CD4-positive, alpha-beta T cell (primary cell): Measurements from ENCODE around the gene RNASE13. TPM values are rescaled to one million over a fixed set of nuclear protein-coding genes. Genes with fewer than 3 reads are reported as not detected.

Experiments
- ATAC-seq: fragments of 200-7000 bp; cut with Tn5 transposase; one replicate; pipeline ENCODE4 v1.10.0; 2022; ENCODE audit warnings: mild to moderate bottlenecking; ENCODE audit not compliant: poor library complexity
- CTCF ChIA-PET: fragments of 350-600 bp; sonication (Branson Sonifier 250); formaldehyde crosslinking; loops from one replicate; lab custom pipeline; 2021; ENCODE audit warnings: antibody characterized with exemption, inconsistent platforms; lab: Charles Lee
- POLR2A ChIA-PET: fragments of 350-600 bp; sonication (Branson Sonifier 250); formaldehyde crosslinking; loops from one replicate; lab custom pipeline; 2021; ENCODE audit warnings: antibody characterized with exemption, inconsistent platforms; lab: Charles Lee
- DNase-seq, 14 experiments: peaks; one replicate each; pipeline ENCODE4 v3.0.0-alpha.2; 2013 to 2020; ENCODE audit warnings: mixed read lengths in 2 of 14
- H3K27ac ChIP-seq, 2 donors: one replicate each; pipeline versions ENCODE4 v1.5.1 to v1.7.0; 2013; ENCODE audit warnings: low read length in 2 of 2, low read depth in 1 of 2, mild to moderate bottlenecking in 1 of 2
- H3K27me3 ChIP-seq, 2 experiments: 1 replicate in 1 of 2; 2 replicates in 1 of 2; pipeline versions ENCODE4 v1.6.1 to v1.7.0; 2013; ENCODE audit warnings: low read length in 2 of 2, control low read depth in 1 of 2, mild to moderate bottlenecking in 1 of 2, moderate library complexity in 1 of 2; ENCODE audit not compliant: insufficient read depth in 2 of 2, control insufficient read depth in 1 of 2
- H3K36me3 ChIP-seq: one replicate; pipeline ENCODE4 v1.6.1; 2013; ENCODE audit warnings: low read length, control low read depth; ENCODE audit not compliant: insufficient read depth
- H3K4me1 ChIP-seq: one replicate; pipeline ENCODE4 v1.6.1; 2013; ENCODE audit warnings: low read length, control low read depth; ENCODE audit not compliant: insufficient read depth
- H3K4me3 ChIP-seq: one replicate; pipeline ENCODE4 v1.5.1; 2013; ENCODE audit warnings: mild to moderate bottlenecking, low read length, moderate library complexity
- H3K9me3 ChIP-seq, 2 experiments: 1 replicate in 1 of 2; 2 replicates in 1 of 2; pipeline versions ENCODE4 v1.6.1 to v1.7.0; 2013; ENCODE audit warnings: low read length in 2 of 2, mild to moderate bottlenecking in 2 of 2, control low read depth in 1 of 2, moderate library complexity in 1 of 2; ENCODE audit not compliant: control insufficient read depth in 1 of 2, insufficient read depth in 1 of 2
- H3K27ac Mint-ChIP-seq: one replicate; pipeline ENCODE4 v1.8.0; 2020; ENCODE audit warnings: mixed read lengths
- H3K27me3 Mint-ChIP-seq: one replicate; pipeline ENCODE4 v1.8.0; 2021; ENCODE audit warnings: mixed read lengths
- H3K36me3 Mint-ChIP-seq: one replicate; pipeline ENCODE4 v1.8.0; 2021; ENCODE audit warnings: low read depth, mixed read lengths
- H3K4me1 Mint-ChIP-seq: one replicate; pipeline ENCODE4 v1.8.0; 2021; ENCODE audit warnings: low read depth, mixed read lengths
- H3K4me3 Mint-ChIP-seq: one replicate; pipeline ENCODE4 v1.8.0; 2020; ENCODE audit warnings: mild to moderate bottlenecking, mixed read lengths
- H3K9me3 Mint-ChIP-seq: one replicate; pipeline ENCODE4 v1.8.0; 2020; ENCODE audit warnings: mixed read lengths
- intact Hi-C, 2 experiments: fragments of 100-400 bp; cut with DNase I in 1 of 2; cut with micrococcal nuclease in 1 of 2; formaldehyde crosslinking; loops; one replicate each; pipeline versions ENCODE4 v1.15.1 to v1.9.0; 2023 to 2025; cut with DNase I, micrococcal nuclease
- total RNA-seq, 174 experiments: library from RNA in 2 of 174; stranded (reverse) in 2 of 174; gene quantifications; one replicate each; pipeline ENCODE4 v1.2.3 and lab custom pipeline; 2021 to 2026
- TF ChIP-seq, protein P1 (sequence below): fragments of 200-600 bp; IDR thresholded peaks from one replicate; pipeline ENCODE4 v1.8.0; 2022; ENCODE audit warnings: antibody characterized with exemption, mild to moderate bottlenecking

Gene RNASE13
- total RNA-seq, 2 experiments from 2014 or later, result not detected

DNA sequence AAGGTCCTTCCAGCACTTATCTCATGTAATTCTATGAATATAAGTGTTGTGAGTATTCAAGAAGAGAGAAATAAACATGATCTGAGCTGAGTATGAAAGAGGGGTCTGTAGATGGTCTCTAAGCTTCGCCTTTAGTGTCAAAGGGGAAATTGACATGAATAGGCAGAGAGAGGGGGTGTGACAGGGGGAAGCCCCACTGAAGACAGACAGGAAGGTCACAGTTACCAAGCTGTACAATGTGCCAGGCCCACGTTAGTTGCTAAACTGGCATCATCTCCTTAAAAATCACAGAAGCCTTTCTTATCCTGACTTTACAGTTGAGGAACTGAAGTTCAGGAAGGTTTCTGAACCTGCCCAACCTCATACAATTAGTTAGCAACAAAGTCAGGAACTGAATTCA, 43.1 kb upstream of the RNASE13 start:
- Mint-ChIP-seq H3K27ac (no peak overlapping the region), H3K27me3 (peaks cover 22% of the 10 kb centered on the region), H3K36me3 (no peaks in the 10 kb centered on the region), H3K4me1 (no peaks in the 10 kb centered on the region), H3K4me3 (no peak overlapping the region), H3K9me3 (no peaks in the 10 kb centered on the region)
- Histone ChIP-seq H3K4me1 (no peaks in the 10 kb centered on the region), H3K27me3 (peaks cover 3 to 5% of the 10 kb centered on the region in 2 experiments), H3K4me3 (no peak overlapping the region), H3K9me3 (no peaks in the 10 kb centered on the region), H3K36me3 (no peaks in the 10 kb centered on the region), H3K27ac (no peak overlapping the region)
- ChIA-PET CTCF (interaction anchor here (1.3 kb wide), 1 partner anchor 15 kb away, joined by 5 read pairs; no protein-coding TSS in a partner anchor), POLR2A (no interaction called here)
- no peak for ATAC-seq
- intact Hi-C loops, result no loop called here
- DNase-seq, result no peak
- TF ChIP-seq, protein P1, sequence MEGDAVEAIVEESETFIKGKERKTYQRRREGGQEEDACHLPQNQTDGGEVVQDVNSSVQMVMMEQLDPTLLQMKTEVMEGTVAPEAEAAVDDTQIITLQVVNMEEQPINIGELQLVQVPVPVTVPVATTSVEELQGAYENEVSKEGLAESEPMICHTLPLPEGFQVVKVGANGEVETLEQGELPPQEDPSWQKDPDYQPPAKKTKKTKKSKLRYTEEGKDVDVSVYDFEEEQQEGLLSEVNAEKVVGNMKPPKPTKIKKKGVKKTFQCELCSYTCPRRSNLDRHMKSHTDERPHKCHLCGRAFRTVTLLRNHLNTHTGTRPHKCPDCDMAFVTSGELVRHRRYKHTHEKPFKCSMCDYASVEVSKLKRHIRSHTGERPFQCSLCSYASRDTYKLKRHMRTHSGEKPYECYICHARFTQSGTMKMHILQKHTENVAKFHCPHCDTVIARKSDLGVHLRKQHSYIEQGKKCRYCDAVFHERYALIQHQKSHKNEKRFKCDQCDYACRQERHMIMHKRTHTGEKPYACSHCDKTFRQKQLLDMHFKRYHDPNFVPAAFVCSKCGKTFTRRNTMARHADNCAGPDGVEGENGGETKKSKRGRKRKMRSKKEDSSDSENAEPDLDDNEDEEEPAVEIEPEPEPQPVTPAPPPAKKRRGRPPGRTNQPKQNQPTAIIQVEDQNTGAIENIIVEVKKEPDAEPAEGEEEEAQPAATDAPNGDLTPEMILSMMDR, result no peak

DNA sequence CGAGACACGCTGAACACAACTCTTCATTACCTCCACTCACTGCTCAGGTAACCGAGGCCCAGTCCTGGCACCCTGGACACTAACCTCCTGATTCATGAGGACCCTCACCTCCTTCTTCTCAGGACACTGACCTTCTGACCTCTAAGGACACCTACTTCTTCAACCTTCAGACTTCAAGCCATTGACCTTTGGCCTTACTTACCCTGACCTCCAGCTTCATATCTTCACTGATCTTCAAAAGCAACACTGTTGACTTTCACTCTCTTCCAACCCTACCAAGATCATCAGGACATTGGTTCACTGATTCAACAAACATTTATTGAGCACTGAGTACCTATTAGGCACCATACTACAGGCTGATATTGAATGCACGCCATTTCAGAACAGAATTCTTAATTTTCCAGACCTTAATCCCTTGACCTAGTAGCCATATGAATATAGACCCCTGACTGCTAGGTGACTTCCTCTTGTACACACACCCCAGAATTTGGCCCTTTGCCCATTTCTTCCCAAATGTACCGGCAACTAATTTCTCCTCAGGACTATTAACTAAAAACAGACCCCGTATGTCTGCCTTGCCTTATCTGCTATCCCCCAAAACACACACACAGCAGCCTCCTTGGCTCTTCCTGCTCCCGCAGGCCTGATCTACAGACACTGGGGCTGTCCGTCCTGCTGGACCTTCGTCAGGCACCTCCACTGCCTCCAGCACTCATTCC, 41.3 kb upstream of the RNASE13 start:
- ChIA-PET POLR2A (no interaction called here), CTCF (no interaction called here)
- no peaks in the 10 kb centered on the region for H3K36me3 ChIP-seq
- peaks cover 13% of the 10 kb centered on the region for H3K4me1 Mint-ChIP-seq
- peaks cover 15 to 23% of the 10 kb centered on the region in 2 experiments for H3K27me3 ChIP-seq
- peaks cover 40% of the 10 kb centered on the region for H3K27me3 Mint-ChIP-seq
- no peak overlapping the region for H3K4me3 Mint-ChIP-seq
- H3K4me1 ChIP-seq, result peaks cover 13% of the 10 kb centered on the region
- ATAC-seq (no peak), DNase-seq (no peak)
- no peaks in the 10 kb centered on the region for H3K9me3 ChIP-seq
- TF ChIP-seq, protein P1, result no peak
- no peak overlapping the region for H3K4me3 ChIP-seq
- intact Hi-C loops, result no loop called here
- H3K36me3 Mint-ChIP-seq, result no peaks in the 10 kb centered on the region
- H3K27ac Mint-ChIP-seq, result no peak overlapping the region
- H3K27ac ChIP-seq, result no peak overlapping the region
- no peaks in the 10 kb centered on the region for H3K9me3 Mint-ChIP-seq

DNA sequence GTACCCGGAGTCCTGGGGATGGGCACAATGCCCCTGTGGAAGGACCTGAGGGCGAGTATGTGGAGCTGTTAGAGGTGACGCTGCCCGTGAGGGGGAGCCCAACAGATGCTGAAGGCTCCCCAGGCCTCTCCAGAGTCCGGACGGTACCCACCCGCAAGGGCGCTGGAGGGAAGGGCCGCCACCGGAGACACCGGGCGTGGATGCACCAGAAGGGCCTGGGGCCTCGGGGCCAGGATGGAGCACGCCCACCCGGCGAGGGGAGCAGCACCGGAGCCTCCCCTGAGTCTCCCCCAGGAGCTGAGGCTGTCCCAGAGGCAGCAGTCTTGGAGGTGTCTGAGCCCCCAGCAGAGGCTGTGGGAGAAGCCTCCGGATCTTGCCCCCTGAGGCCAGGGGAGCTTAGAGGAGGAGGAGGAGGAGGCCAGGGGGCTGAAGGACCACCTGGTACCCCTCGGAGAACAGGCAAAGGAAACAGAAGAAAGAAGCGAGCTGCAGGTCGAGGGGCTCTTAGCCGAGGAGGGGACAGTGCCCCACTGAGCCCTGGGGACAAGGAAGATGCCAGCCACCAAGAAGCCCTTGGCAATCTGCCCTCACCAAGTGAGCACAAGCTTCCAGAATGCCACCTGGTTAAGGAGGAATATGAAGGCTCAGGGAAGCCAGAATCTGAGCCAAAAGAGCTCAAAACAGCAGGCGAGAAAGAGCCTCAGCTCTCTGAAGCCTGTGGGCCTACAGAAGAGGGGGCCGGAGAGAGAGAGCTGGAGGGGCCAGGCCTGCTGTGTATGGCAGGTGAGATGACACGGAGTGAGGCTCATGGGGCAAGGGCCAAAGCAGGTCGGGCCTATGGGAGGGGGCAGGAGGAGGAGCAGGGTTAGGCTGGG, 40.0 kb upstream of the RNASE13 start:
- ATAC-seq (no peak), DNase-seq (no peak)
- peaks cover 22% of the 10 kb centered on the region for H3K4me1 Mint-ChIP-seq
- H3K36me3 ChIP-seq, result no peaks in the 10 kb centered on the region
- ChIA-PET CTCF (no interaction called here), POLR2A (no interaction called here)
- H3K4me3 Mint-ChIP-seq, result no peak overlapping the region
- no peaks in the 10 kb centered on the region for H3K36me3 Mint-ChIP-seq
- no peak overlapping the region for H3K27ac ChIP-seq
- no peaks in the 10 kb centered on the region for H3K9me3 Mint-ChIP-seq
- no peak overlapping the region for H3K27ac Mint-ChIP-seq
- H3K4me1 ChIP-seq, result peaks cover 24% of the 10 kb centered on the region
- TF ChIP-seq, protein P1, result no peak
- H3K27me3 ChIP-seq, result peaks cover 24 to 33% of the 10 kb centered on the region in 2 experiments
- peaks cover 46% of the 10 kb centered on the region for H3K27me3 Mint-ChIP-seq
- no peak overlapping the region for H3K4me3 ChIP-seq
- intact Hi-C loops, result no loop called here
- peaks cover 0 to 3% of the 10 kb centered on the region in 2 experiments for H3K9me3 ChIP-seq
